Trophoblast cell (in vitro differentiated cells and primary cell): ENCODE data around the gene FRMD4A.
A peak's percentile ranks its signal among the peaks of the same experiment; 100 is the strongest.

Experiments
- DNase-seq, 2 donors: peaks; one replicate each; pipeline ENCODE4 v3.0.0-alpha.2; 2016
- H2AFZ ChIP-seq: 2 replicates; pipeline ENCODE4 v1.6.1; 2013; ENCODE audit warnings: low read length, moderate library complexity, mild to moderate bottlenecking; ENCODE audit not compliant: insufficient read depth, poor library complexity
- H2AK5ac ChIP-seq: 2 replicates; pipeline ENCODE4 v1.6.1; 2013; ENCODE audit warnings: mild to moderate bottlenecking, low read length
- H2BK120ac ChIP-seq: 2 replicates; pipeline ENCODE4 v1.6.1; 2013; ENCODE audit warnings: low read length, mild to moderate bottlenecking, moderate library complexity; ENCODE audit not compliant: insufficient read depth, poor library complexity
- H2BK12ac ChIP-seq: 2 replicates; pipeline ENCODE4 v1.6.1; 2013; ENCODE audit warnings: mild to moderate bottlenecking, low read length, moderate library complexity
- H2BK5ac ChIP-seq: 2 replicates; pipeline ENCODE4 v1.6.1; 2013; ENCODE audit warnings: low read length, low read depth, moderate library complexity, mild to moderate bottlenecking; ENCODE audit not compliant: poor library complexity
- H3K14ac ChIP-seq: 2 replicates; pipeline ENCODE4 v1.6.1; 2013; ENCODE audit warnings: mild to moderate bottlenecking, low read length
- H3K18ac ChIP-seq: 2 replicates; pipeline ENCODE4 v1.6.1; 2013; ENCODE audit warnings: mild to moderate bottlenecking, low read length
- H3K23ac ChIP-seq: 2 replicates; pipeline ENCODE4 v1.6.1; 2013; ENCODE audit warnings: low read length
- H3K27ac ChIP-seq: 2 replicates; pipeline ENCODE4 v1.5.1; 2013; ENCODE audit warnings: low read depth, mild to moderate bottlenecking, inconsistent platforms, low read length, moderate library complexity
- H3K27me3 ChIP-seq: 2 replicates; pipeline ENCODE4 v1.6.1; 2013; ENCODE audit warnings: inconsistent platforms, mild to moderate bottlenecking, low read length, moderate library complexity; ENCODE audit not compliant: insufficient read depth
- H3K36me3 ChIP-seq, 2 experiments: 1 replicate in 1 of 2; 2 replicates in 1 of 2; pipeline ENCODE4 v1.6.1; 2013; ENCODE audit warnings: low read length in 2 of 2, mild to moderate bottlenecking in 2 of 2, moderate library complexity in 1 of 2; ENCODE audit not compliant: insufficient read depth in 2 of 2, control insufficient read depth in 1 of 2
- H3K4ac ChIP-seq: 2 replicates; pipeline ENCODE4 v1.6.1; 2013; ENCODE audit warnings: low read depth, mild to moderate bottlenecking, low read length, moderate library complexity
- H3K4me1 ChIP-seq, 2 experiments: 1 replicate in 1 of 2; 2 replicates in 1 of 2; pipeline ENCODE4 v1.6.1; 2013; ENCODE audit warnings: low read length in 2 of 2, mild to moderate bottlenecking in 2 of 2, moderate library complexity in 1 of 2; ENCODE audit not compliant: insufficient read depth in 2 of 2, control insufficient read depth in 1 of 2
- H3K4me2 ChIP-seq: 2 replicates; pipeline ENCODE4 v1.6.1; 2013; ENCODE audit warnings: inconsistent platforms, mild to moderate bottlenecking, low read length, moderate library complexity
- H3K4me3 ChIP-seq: 2 replicates; pipeline ENCODE4 v1.5.1; 2013; ENCODE audit warnings: mild to moderate bottlenecking, low read depth, low read length, inconsistent platforms
- H3K79me1 ChIP-seq: one replicate; pipeline ENCODE4 v1.6.1; 2013; ENCODE audit warnings: low read length
- H3K79me2 ChIP-seq: 2 replicates; pipeline ENCODE4 v1.6.1; 2013; ENCODE audit warnings: low read length, mild to moderate bottlenecking; ENCODE audit not compliant: control insufficient read depth, insufficient read depth, poor library complexity
- H3K9ac ChIP-seq: 2 replicates; pipeline ENCODE4 v1.6.1; 2013; ENCODE audit warnings: mild to moderate bottlenecking, low read length
- H3K9me3 ChIP-seq: 2 replicates; pipeline ENCODE4 v1.6.1; 2013; ENCODE audit warnings: low read depth, mild to moderate bottlenecking, control low read depth, inconsistent platforms, low read length; ENCODE audit not compliant: insufficient read depth
- H4K12ac ChIP-seq: 2 replicates; pipeline ENCODE4 v1.6.1; 2013; ENCODE audit warnings: low read depth, mild to moderate bottlenecking, low read length, moderate library complexity
- H4K8ac ChIP-seq: 2 replicates; pipeline ENCODE4 v1.6.1; 2013; ENCODE audit warnings: low read depth, mild to moderate bottlenecking, low read length, moderate library complexity
- H4K91ac ChIP-seq: one replicate; pipeline ENCODE4 v1.6.1; 2013; ENCODE audit warnings: low read depth, mild to moderate bottlenecking, low read length, moderate library complexity
- WGBS: extraction: QIAGEN DNeasy Blood & Tissue Kit; methylation state at CpG from one replicate; pipeline ENCODE4 v1.1.7; 2013; ENCODE audit warnings: missing lambda C conversion rate; ENCODE audit not compliant: insufficient read length, insufficient coverage; ENCODE audit errors: extremely low coverage; 5-methylcytosine and 5-hydroxymethylcytosine counted together

FRMD4A gene

GRCh38 chr10:13720699-13721098 is 610.0 kb downstream of the FRMD4A start:
- Histone ChIP-seq H3K27me3 (no peaks in the 10 kb centered on the region), H2BK5ac (no peak overlapping the region), H3K9me3 (no peaks in the 10 kb centered on the region), H2BK12ac (no peak overlapping the region), H3K4ac (no peak overlapping the region), H3K36me3 (peaks cover 0 to 2% of the 10 kb centered on the region in 2 experiments), H2AFZ (no peak overlapping the region), H3K14ac (no peak overlapping the region), H4K8ac (no peak overlapping the region), H3K9ac (no peak overlapping the region), H3K79me2 (no peaks in the 10 kb centered on the region), H4K91ac (no peak overlapping the region), H3K4me3 (no peak overlapping the region), H3K4me2 (no peak overlapping the region), H4K12ac (no peak overlapping the region), H3K79me1 (no peaks in the 10 kb centered on the region), H2AK5ac (no peak overlapping the region), H3K23ac (no peak overlapping the region), H3K4me1 (peaks cover 0 to 3% of the 10 kb centered on the region in 2 experiments), H3K18ac (no peak overlapping the region), H2BK120ac (no peak overlapping the region), H3K27ac (no peak overlapping the region)
- DNase-seq, result no peak
- no CpG with 5 or more reads among the region's 4 CpGs for WGBS

GRCh38 chr10:13719425-13719824 is 611.3 kb downstream of the FRMD4A start:
- H3K79me2 ChIP-seq, result no peaks in the 10 kb centered on the region
- H3K9me3 ChIP-seq, result no peaks in the 10 kb centered on the region
- no peak overlapping the region for H2AFZ ChIP-seq
- H3K36me3 ChIP-seq, result peaks cover 0 to 2% of the 10 kb centered on the region in 2 experiments
- no peak overlapping the region for H3K27ac ChIP-seq
- H3K4me2 ChIP-seq, result no peak overlapping the region
- WGBS, result no CpG with 5 or more reads among the region's 5 CpGs
- no peak overlapping the region for H4K12ac ChIP-seq
- no peak overlapping the region for H4K8ac ChIP-seq
- no peak overlapping the region for H3K4ac ChIP-seq
- no peak for DNase-seq
- no peak overlapping the region for H2BK5ac ChIP-seq
- H2BK120ac ChIP-seq, result no peak overlapping the region
- H2BK12ac ChIP-seq, result no peak overlapping the region
- H4K91ac ChIP-seq, result no peak overlapping the region
- no peak overlapping the region for H3K4me3 ChIP-seq
- no peak overlapping the region for H3K18ac ChIP-seq
- H3K4me1 ChIP-seq, result no peaks in the 10 kb centered on the region
- no peaks in the 10 kb centered on the region for H3K79me1 ChIP-seq
- no peaks in the 10 kb centered on the region for H3K27me3 ChIP-seq
- H3K9ac ChIP-seq, result no peak overlapping the region
- no peak overlapping the region for H3K14ac ChIP-seq
- H2AK5ac ChIP-seq, result no peak overlapping the region
- H3K23ac ChIP-seq, result no peak overlapping the region

- no peaks in the 10 kb centered on the region for H3K79me2 ChIP-seq
- no peak overlapping the region for H3K14ac ChIP-seq
- no peak overlapping the region for H2AK5ac ChIP-seq
- no peak overlapping the region for H3K4me3 ChIP-seq
- no peak overlapping the region for H3K18ac ChIP-seq
- no CpG with 5 or more reads among the region's 4 CpGs for WGBS
- H3K9ac ChIP-seq, result no peak overlapping the region
- no peaks in the 10 kb centered on the region for H3K9me3 ChIP-seq
- H3K27me3 ChIP-seq, result no peaks in the 10 kb centered on the region
- no peak overlapping the region for H3K4me2 ChIP-seq
- H4K12ac ChIP-seq, result no peak overlapping the region
- no peak overlapping the region for H2BK120ac ChIP-seq
- H4K91ac ChIP-seq, result no peak overlapping the region
- H2BK5ac ChIP-seq, result no peak overlapping the region
- peaks cover 0 to 2% of the 10 kb centered on the region in 2 experiments for H3K36me3 ChIP-seq
- H3K27ac ChIP-seq, result no peak overlapping the region
- DNase-seq, result no peak
- H2BK12ac ChIP-seq, result no peak overlapping the region
- no peak overlapping the region for H3K4ac ChIP-seq
- H3K4me1 ChIP-seq, result no peaks in the 10 kb centered on the region
- H3K79me1 ChIP-seq, result no peaks in the 10 kb centered on the region
- no peak overlapping the region for H2AFZ ChIP-seq
- H3K23ac ChIP-seq, result no peak overlapping the region
- no peak overlapping the region for H4K8ac ChIP-seq
Measured at GRCh38 chr10:13718820-13719219, 611.9 kb downstream of the FRMD4A start.

GRCh38 chr10:13717936-13718772 is 612.6 kb downstream of the FRMD4A start:
- WGBS, result no CpG with 5 or more reads among the region's 26 CpGs
- Histone ChIP-seq H3K23ac (no peak overlapping the region), H3K79me2 (no peaks in the 10 kb centered on the region), H3K27me3 (no peaks in the 10 kb centered on the region), H3K4me2 (no peak overlapping the region), H3K4ac (no peak overlapping the region), H2AFZ (no peak overlapping the region), H3K79me1 (no peaks in the 10 kb centered on the region), H2BK120ac (no peak overlapping the region), H3K9ac (no peak overlapping the region), H2BK5ac (no peak overlapping the region), H3K4me1 (no peaks in the 10 kb centered on the region), H3K36me3 (peaks cover 0 to 2% of the 10 kb centered on the region in 2 experiments), H3K18ac (no peak overlapping the region), H4K91ac (no peak overlapping the region), H4K12ac (no peak overlapping the region), H2AK5ac (no peak overlapping the region), H3K27ac (no peak overlapping the region), H3K9me3 (no peaks in the 10 kb centered on the region), H3K14ac (no peak overlapping the region), H3K4me3 (no peak overlapping the region), H2BK12ac (peak overlapping the region; percentile 29), H4K8ac (no peak overlapping the region)
- DNase-seq, result no peak
